IPS DF 19.7 (cell line): Measurements from ENCODE around the gene MS4A15.

Source experiments
- DNase-seq: peaks from one replicate; pipeline ENCODE4 v3.0.0-alpha.2; 2013; ENCODE audit warnings: low read depth, low spot score

Gene MS4A15

DNA sequence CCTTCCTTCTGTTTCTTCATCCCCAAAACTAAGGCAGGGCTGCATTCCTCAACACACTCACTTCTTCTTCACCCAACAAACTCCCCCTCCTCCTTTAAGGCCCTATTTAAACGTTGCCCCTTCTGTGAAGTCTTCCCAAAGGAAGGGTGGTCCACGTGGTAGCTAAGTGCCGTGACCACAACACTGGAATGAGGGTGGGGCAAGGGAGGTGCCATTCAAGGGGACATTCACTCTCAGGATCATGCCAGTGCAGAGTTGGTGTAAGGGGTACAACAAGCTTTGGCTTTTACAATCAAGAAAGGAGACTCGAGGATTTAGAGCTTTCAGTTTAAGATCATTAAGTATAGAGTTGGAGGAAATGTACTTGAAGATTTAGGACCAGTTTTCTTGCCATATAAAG is 20.4 kb downstream of the MS4A15 start:
- no peak for DNase-seq

DNA sequence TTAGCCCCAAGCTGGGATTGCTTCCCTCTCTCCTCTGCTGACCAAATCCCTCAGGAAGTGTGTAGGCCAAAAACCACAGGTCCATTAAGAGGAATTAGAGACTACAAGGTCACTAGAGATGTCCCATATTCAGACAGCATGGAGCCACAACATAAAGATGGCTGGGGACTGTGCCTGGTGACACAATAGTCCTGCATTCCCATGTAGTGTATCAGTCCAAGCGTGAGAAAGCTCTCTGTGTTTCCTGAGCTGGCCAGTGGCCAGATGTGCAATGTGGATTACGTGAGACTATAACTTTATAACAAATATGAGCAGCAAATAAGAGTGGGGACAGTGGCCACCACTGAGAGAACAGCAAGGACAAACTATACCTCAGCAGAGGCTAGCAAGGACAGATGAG is 20.9 kb downstream of the MS4A15 start:
- DNase-seq: no peak

DNA sequence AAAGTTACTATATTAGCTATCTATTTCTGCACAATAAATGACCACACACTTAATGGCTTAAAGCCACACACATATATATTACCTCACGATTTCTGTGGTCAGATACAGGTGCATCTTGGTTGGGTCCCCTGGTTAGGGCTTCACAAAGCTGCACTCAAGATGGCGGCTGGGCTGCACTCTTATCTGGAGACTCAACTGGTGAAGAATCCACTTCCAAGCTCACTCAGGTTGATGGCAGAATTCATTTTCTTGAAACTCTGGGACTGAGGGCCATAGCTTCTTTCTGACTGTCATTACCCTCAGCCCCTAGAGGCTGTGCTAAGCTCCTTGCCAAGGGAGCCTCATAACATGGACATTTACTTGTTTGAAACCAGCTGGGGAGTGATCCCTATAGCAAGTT is 23.4 kb downstream of the MS4A15 start:
- no peak for DNase-seq

DNA sequence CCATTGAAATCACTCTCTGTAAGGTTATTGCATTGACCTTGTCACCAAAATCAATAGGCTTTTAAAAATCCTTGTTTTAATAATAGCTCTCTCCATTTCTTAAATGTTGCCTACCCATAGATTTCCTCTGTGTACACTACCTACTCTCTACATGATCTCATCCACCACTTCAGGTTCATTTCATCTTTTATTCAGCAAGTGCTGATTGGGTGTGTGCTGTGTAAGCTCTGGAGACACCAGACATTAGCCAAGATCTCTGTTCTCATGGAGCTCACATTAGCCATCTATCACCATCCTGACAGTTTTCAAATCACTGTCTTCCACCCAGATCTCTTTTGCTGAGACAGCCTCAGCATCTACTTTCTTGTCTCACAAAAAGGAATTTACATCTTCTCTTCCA is 24.1 kb downstream of the MS4A15 start:
- DNase-seq: no peak

DNA sequence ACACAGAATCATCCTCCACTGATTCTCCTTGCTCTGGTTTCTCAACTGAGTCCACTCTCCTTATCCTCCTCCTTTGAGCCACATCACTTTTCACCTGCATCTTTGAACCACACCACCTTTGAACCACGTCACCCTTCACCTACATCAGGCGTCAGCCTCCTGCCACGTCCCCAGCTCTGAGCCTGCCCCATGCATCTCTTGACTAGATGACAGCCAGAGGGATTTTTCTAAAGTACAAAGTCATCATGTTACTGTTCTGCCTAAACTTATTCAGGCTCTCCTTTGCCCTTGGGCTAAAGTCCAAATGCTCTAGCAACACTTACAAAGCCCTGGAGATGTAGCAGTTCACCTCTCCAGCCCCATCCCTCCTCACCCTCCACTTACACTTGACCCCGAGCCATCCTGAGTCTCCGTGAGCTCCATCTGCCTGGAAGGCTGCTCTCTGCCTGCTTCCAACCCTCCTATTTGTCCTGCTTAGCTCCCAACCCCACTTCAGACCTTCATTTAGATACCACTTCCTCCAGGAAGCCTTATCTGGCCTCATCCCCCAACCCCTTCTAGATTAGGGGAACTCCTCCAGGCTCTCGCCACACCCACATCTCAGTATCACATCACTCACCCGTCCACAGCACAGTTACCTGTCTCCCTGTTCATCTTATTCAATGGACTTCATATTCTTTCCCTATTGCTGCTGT is 24.8 kb downstream of the MS4A15 start:
- DNase-seq: no peak

DNA sequence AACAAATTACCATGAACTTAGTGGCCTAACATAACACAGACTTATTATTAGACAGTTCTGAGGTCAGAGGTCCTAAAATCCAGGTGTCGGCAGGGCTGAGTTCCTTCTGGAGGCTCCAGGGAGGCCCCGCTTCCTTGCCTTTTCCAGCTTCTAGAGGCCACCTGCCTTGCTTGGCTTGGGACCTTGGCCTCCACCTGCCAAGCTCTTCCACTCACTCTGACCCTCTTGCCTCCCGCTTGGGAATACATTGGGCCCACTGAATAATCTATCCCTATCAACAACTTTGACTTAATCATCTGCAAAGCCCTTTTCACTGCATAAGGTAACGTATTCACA is 25.3 kb downstream of the MS4A15 start:
- no peak for DNase-seq

DNA sequence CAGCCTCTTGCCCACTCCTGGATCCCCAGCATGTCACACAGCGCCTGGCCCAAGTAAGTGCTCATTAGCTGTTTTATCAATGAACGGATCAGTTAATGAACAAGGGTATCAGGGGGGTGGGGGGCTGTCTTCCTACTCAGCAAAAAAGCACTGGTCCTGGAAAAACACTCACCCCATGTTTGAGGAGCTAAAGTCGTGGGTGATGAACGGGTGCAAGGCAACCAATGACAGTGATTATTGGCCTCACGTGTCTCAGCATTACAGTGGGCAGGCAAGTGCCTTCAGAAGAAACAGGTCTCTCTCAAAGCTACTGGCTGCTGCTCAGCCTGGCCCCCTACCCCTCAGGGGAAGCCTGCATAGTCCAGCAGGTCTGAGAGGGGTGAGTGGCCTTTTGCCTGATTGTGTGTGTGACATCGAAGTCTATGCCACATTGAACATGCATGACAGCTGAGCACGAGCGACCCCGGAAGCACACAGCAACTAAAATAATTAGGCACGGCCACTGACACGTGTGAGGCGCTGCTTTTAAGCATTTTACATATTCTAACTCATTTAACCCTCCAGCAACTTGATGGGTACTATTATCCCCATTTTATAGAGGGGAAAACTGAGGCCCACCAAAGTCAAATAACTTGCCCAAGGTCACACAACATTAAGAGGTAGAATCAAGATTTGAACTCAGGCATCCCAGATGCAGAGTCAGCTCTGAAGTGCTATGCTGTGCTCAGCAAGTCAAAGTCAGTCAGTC is 25.9 kb downstream of the MS4A15 start:
- no peak for DNase-seq

DNA sequence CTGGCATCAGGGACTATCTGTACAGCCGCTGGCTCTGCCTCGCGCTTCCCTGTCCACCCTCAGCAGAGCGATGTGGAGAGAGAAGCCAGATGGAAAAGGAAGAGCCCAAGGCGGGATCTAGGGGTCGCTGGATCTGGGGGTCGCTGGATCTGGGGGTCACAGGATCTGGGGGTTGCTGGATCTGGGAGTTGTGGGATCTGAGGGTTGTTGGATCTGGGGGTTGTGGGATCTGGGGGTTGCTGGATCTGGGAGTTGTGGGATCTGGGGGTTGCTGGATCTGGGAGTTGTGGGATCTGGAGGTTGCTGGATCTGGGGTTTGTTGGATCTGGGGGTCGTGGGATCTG is 26.4 kb downstream of the MS4A15 start:
- DNase-seq: no peak

DNA sequence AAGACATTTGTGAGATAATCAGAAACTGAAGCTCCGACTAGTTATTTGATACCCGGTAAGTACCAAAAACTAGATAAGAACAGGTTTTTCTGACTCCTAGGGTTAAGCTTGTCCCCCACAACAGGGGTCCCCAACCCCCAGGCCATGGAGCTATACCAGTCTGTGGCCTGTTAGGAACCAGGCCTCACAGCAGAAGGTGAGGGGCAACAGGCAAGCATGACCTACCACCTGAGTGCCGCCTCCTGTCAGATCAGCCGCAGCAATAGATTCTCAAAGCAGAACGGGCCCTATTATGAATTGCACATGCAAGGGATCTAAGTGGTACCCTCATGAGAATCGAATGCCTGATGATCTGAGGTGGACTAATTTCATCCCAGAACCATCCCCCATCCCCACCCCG is 27.2 kb downstream of the MS4A15 start:
- no peak for DNase-seq

DNA sequence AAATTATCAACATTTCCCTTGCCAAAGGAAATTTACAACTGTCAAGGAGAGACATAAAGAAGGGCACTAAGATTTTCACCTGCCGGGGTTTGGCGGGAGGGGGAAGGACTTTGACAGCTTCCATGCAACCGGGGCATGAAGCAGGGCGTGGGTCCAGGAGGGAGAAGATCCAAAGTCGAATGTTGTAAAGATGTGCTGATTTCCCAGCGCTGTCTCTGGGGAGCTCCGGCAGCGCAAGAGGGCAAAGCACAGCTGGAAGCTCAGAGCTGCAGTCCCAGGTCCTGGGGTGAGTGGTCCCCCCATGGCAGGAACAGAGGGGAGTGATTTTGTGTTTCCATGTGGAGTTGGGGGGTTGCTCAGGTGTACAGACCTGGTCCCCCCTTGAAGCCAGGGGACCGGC is 28.5 kb downstream of the MS4A15 start, which contains the start of gene MS4A10:
TSS of gene MS4A10 (plus strand) at position 198 of the 400 bp plus-strand sequence. CDS start 5,003 bp downstream, outside the sequence.
- no peak for DNase-seq

DNA sequence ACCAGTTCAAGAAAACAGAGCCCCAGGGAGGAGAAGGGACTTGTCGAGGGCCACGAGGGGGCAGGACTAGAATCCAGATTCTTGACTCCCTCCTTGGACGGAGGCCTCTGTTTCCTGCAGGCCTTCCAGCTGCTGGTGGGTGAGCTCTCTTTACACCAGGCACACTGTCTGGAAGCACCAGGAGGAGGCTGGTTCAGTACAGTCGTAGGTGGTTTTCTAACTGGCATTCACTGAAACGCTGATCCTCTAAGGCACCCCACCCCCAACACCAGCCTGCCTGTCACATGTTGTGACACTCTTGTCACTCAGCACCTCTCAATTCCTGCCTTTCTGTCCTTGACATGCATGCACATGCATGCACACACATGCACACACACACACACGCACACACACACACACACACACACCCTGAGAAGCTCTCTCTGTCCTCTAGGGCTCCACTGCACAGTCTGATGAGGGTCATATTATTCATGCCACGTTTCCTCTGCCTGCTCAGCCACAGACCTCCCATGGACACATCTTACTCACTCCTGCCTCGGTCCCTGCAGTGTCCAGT is 29.2 kb downstream of the MS4A15 start:
- no peak for DNase-seq

DNA sequence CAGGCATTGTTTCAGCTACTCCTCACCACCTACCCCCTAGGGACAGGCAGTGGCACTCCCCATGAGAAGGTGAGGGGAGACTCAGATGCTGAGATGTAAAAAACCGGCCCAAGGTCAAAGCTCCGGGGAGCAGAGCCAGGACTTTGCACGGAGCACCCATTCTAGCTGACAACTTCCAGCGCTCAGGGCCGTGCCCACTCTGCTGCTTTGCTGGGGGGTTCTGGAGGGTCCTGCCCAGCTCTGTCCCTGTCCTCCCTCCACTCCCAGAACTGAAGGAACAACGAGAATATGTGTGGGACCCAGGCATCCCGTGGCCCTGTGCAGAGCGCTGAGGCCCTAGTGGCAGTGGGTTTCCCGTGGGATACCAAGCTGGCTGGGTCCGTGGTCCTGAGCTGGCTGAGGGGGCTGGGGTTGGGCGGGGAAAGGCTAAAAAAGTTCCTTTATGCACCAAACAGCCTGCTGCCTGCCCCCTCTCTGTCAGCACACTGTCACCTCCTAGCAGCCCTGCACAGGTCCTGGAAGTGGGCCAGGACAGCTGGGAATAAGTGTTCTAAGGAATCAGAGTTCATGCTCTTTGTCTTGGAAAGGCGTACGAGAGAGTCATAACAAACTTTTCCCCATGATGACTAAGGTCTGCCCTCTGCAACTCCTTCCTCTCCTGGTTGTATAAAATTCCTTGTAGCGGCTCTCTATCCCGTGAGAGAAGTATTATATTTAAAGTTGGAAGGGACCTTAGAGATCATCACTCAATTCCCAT is 30.3 kb downstream of the MS4A15 start:
- no peak for DNase-seq

DNA sequence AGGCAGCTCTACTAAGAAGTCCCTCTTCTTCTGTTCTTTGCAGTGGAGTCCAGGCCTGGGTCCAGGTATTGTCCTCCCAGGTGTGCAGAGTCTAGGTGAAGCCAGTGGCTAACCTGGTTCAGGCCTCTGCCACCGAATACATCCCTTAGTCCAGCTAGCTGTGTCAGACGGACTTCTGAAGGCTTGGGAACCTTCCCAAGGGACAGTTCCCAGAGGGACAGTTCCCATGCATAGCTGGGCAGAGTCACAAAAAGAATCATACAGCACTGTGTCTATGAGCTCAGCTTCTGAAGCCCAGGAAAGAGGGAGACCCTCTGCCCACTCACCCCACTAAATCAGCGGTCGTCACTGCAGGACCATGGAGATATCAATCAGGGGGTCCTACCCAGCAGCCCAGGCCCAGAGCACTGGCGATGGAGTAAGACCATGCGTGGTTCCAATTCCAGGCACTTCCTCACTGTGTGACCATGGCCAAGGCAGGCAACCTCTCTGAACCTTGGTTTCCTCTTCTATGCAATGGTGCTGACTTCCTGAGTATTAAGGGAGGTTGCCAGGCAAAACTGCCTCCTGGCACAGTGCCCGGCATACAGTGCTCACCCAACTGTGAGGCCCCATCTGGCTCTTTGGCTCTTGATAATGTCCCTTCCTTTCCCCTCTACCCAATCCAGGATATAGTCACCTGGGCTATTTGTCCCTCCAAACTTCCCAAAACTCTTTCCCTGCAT is 31.9 kb downstream of the MS4A15 start:
- no peak for DNase-seq

DNA sequence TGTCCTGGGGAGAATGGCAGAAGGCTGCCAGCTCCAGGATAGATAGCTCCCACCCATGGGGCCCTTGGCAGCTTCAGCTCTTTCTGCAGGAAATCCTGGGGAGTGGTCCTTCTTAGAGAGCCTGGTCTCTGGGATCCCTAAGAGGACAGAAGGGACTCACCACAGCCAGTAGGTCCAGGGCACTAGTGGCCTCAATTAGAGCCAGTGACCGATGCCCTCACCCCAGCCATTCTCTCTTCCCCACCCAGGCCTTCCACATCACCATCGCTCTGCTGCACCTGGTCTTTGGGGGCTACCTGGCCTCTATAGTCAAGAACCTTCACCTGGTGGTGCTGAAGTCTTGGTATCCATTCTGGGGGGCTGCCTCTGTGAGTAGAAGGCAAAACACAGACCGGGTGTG is 34.1 kb downstream of the MS4A15 start:
- DNase-seq: no peak

DNA sequence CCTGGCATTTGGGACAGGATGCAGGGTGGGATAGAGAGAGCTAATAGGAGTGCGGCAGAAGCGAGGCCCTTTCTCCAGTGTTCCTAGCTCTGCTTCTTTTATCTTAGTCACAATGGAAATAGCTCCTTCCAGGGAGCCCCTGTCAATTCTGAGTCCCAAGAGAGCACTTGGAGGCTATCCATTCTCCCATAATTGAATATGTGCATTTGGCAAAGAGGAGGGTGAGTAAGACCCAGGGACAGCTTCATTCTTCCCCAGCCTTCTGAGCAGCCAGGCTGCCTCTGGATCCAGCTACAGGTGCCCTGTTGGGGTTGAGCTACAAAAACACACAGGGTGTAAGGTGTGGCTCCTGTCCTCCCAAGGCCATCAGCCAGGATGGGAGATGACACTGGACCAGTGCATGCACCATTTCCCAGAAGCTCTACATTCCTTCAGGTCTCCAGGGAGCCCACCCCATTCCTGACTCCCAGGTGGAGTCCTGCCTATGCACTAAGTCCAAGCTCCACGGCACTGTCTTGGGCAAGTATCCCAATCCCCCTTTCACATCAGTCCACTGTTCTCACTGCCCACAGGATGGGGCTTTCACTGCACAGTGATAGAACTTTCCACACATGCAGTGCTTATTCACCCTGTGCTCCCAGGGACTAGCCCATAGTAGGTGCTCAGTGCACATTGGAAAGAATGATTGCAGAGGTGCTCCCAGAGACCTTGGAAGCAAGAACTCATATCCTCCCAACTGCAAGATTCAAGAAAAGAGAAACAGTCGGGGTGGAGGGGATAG is 34.7 kb downstream of the MS4A15 start:
- no peak for DNase-seq

DNA sequence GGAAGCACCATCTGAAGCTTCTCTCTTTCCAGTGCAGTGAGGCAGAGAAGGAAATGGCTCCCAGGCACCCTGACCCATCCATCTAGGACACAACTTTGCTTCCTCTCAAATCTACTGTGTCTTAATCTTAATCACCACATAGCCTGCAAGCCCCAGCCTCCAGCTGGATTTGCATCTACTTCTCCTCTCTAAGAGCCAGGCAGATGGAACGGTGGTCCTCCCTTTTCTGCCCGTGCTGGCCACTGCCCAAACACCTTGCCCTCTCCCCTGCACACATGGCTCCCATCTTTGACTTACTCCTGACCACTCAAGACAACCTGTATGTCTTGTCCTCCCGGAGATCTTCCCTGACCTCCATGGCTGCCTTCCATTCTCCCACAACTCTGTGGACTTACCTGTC is 35.9 kb downstream of the MS4A15 start:
- no peak for DNase-seq

DNA sequence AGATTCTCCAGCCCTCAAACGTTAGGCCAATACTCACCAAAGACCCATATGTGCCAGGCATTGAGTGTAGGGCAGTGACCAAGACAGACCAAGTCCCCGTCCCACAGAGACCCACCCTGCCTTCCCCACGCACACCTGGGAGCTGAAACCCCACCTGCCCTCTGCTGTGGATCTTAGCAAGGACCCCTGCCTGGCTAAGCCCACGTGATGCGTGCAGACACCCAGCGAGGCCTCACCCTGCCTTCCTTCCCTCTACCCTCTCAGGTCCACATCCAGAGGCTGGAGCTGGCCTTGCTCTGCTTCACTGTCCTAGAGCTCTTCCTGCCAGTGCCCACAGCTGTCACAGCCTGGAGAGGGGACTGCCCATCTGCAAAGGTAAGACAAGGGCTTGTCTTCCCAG is 38.6 kb downstream of the MS4A15 start:
- DNase-seq: no peak

DNA sequence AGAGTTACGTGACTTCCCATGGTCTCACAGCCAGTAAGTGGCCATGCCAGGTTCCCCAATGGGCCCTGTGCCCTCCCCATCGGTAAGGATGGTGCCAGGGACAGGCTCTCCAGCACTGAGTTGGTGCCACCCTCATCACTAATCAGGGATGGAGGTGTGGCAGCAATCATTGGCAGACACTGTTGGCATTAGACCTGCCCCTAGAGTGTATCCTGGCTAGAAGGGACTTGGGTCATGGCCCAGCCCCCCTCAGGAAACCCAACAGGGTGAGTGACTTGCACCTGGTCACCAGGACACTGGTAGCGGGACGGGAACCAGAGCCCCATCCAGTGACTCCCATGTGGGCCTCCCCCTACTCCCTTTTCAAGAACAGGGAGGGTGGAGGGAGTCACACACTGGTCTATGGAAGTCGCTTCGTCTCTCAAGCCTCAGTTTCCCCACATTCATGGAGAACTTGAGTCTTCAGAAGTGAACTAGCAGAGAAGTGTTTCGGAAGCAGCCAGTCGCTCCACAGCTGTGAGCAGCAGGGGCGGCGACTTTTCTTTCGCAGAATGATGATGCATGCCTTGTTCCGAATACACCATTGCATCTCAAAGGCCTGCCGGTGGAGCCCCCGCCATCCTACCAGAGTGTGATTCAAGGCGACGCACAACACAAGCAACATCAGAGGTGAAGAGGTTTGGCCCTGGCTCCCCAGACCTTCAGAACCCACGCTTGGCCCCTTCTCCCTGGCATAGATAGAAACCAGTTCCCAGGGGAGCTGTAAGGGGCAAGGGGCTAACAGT is 41.4 kb downstream of the MS4A15 start:
- no peak for DNase-seq

DNA sequence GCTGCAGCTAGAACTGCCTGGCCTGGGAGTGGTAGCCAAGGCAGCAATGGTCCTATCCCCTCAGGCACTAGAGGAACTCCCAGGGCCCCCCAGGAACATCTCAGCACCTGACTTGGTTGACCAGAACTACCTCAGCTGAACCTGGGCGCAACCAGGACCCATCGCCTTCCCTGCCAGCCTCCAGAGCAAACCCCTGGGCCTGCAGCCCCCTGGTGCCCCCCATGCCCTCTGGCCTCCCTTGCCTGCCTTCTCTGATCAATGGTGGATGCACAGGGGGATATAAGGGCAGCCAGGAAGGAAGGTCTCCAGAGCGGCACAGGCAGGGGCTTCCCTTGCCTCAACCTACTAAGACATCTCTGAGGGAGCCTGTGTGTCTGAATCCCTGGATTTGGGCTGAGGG is 42.0 kb downstream of the MS4A15 start:
- no peak for DNase-seq

DNA sequence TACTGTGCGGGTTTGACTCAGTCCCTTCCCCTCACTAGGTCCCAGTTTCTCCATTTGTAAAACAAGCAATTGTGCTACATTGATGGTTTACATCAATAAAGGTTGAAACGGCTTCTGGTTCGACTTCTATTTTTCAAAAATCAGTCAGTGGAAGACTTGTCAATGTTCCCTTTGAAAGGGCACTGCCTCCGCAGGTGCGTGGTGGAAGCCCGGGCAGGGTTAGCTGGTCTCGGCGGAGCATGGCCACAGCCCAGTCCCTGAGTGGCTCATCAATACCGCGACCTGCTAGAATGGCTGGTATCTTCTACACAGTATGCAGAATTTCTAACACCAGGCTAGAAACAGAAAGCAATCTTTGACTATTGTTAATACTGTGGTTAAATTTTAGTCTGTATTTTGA is 44.5 kb downstream of the MS4A15 start:
- DNase-seq: no peak
